ENCODE data around the gene FOXO3B.
"Not testable (repeated sequence)": the region's sequence is repeated elsewhere in the genome, so short reads cannot be mapped to it uniquely, and the experiment has no call there.

DNA sequence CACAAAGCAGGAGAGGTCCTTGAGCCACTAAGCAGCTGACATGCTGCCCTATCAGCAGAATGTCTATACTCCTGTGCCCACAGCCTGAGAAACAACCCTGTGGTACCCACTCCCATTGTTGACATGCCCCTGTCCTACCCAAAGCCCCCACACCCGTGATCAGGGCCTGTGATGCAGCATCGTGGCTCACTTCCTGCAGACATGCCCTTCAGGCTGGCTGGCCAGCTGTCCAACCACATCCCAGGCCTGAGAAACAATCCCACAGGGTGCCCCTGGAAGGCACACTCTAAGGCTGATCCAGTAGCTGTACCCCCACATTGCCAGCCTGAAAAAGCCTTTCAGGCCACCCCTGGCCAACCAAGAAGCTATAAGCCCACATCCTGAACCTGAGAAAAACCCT is 13.0 kb upstream of the FOXO3B start:
- TF ChIP-seq, protein P1, sequence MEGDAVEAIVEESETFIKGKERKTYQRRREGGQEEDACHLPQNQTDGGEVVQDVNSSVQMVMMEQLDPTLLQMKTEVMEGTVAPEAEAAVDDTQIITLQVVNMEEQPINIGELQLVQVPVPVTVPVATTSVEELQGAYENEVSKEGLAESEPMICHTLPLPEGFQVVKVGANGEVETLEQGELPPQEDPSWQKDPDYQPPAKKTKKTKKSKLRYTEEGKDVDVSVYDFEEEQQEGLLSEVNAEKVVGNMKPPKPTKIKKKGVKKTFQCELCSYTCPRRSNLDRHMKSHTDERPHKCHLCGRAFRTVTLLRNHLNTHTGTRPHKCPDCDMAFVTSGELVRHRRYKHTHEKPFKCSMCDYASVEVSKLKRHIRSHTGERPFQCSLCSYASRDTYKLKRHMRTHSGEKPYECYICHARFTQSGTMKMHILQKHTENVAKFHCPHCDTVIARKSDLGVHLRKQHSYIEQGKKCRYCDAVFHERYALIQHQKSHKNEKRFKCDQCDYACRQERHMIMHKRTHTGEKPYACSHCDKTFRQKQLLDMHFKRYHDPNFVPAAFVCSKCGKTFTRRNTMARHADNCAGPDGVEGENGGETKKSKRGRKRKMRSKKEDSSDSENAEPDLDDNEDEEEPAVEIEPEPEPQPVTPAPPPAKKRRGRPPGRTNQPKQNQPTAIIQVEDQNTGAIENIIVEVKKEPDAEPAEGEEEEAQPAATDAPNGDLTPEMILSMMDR (IDR thresholded peaks at IDR 0.05), result not testable (repeated sequence)
- TF ChIP-seq POLR2A (IDR thresholded peaks at IDR 0.05), result not testable (repeated sequence)

Data from body of pancreas (tissue), 4 donors.